CD4-positive, alpha-beta T cell treated with Interleukin-17A for 4 hours (primary cell): ENCODE results near the gene REC8.

Experiments
- DNase-seq: peaks from one replicate; pipeline ENCODE4 v3.0.0-alpha.2; 2020; ENCODE audit warnings: mixed read lengths

The REC8 gene

GRCh38 chr14:24171422-24172260 is at the start of gene REC8:
TSS of gene REC8 (plus strand) at chr14:24172080. CDS start at chr14:24172553, 473 bp downstream.
- peak; percentile 81 for DNase-seq

- no peak for DNase-seq
These were observed 49.5 kb upstream of the REC8 start for GRCh38 chr14:24122416-24122815.

GRCh38 chr14:24122898-24123297 is 49.0 kb upstream of the REC8 start:
- no peak for DNase-seq

GRCh38 chr14:24123424-24124417 is 48.2 kb upstream of the REC8 start:
- no peak for DNase-seq

- no peak for DNase-seq
These were observed 44.9 kb upstream of the REC8 start for GRCh38 chr14:24126939-24127338.

- DNase-seq, result no peak
These were observed 44.2 kb upstream of the REC8 start for GRCh38 chr14:24127673-24128072.

- DNase-seq, result no peak
These were observed 42.4 kb upstream of the REC8 start for GRCh38 chr14:24129410-24129998.

- no peak for DNase-seq
These were observed 41.5 kb upstream of the REC8 start, which contains the start of gene FITM1 for GRCh38 chr14:24130380-24130716. TSS of gene FITM1 (plus strand) at chr14:24130659. CDS start at chr14:24131564, 905 bp downstream.

GRCh38 chr14:24130717-24131548 is 40.9 kb upstream of the REC8 start:
- DNase-seq, result no peak

- no peak for DNase-seq
These were observed 40.3 kb upstream of the REC8 start for GRCh38 chr14:24131549-24131966.

- DNase-seq, result peak; percentile 74
These were observed 39.7 kb upstream of the REC8 start for GRCh38 chr14:24132061-24132685.

- no peak for DNase-seq
These were observed 38.9 kb upstream of the REC8 start for GRCh38 chr14:24132976-24133375.

- DNase-seq, result no peak
These were observed 38.1 kb upstream of the REC8 start for GRCh38 chr14:24133735-24134134.

GRCh38 chr14:24135584-24135833 is 36.4 kb upstream of the REC8 start:
- DNase-seq, result no peak

- peak; percentile 96 for DNase-seq
These were observed 35.8 kb upstream of the REC8 start, which contains the start of gene PSME1 for GRCh38 chr14:24135834-24136683. TSS of gene PSME1 (plus strand) at chr14:24136194. CDS start at chr14:24136263, 69 bp downstream.

- DNase-seq, result peak; percentile 22
These were observed 35.0 kb upstream of the REC8 start for GRCh38 chr14:24136684-24137528.

GRCh38 chr14:24137529-24138395 is 34.1 kb upstream of the REC8 start:
- DNase-seq, result no peak

- DNase-seq, result no peak
These were observed 33.2 kb upstream of the REC8 start for GRCh38 chr14:24138396-24139271.
